ENCODE data around the gene ATRN. TPM values are rescaled to one million over a fixed set of nuclear protein-coding genes. Genes with fewer than 3 reads are reported as not detected.

Gene ATRN
- total and polyA plus RNA-seq, 2 donors (not counting 1 experiment from before 2014, with no cell fraction given), result 5.8 to 19.5 TPM

- H3K27ac ChIP-seq (ENCODE audit: low read length in 2 of 2), result no peak overlapping the region
- H3K36me3 ChIP-seq (replicated peaks in 1 of 2; ENCODE audit: control extremely low read depth in 1 of 2, control insufficient read depth in 1 of 2, extremely low read depth in 1 of 2, insufficient read depth in 2 of 2, low read length in 1 of 2), result no peaks in the 10 kb centered on the region
- Mint-ChIP-seq H3K4me1 (peaks cover 11% of the 10 kb centered on the region), H3K27me3 (no peaks in the 10 kb centered on the region), H3K9me3 (ENCODE audit: insufficient read depth) (no peaks in the 10 kb centered on the region), H3K27ac (no peak overlapping the region), H3K4me3 (no peak overlapping the region)
- no peaks in the 10 kb centered on the region for H3K79me2 ChIP-seq (ENCODE audit: control insufficient read depth, insufficient read depth, low read length)
- ATAC-seq (ENCODE audit: low read depth), result no peak
- no peak overlapping the region for H3K4me3 ChIP-seq (ENCODE audit: control extremely low read depth in 1 of 5, extremely low read depth in 1 of 5, insufficient read depth in 1 of 5, low read depth in 2 of 5, low read length in 4 of 5)
- WGBS (ENCODE audit: insufficient coverage), result 93% methylated on average over 3 of the region's 3 CpGs
- H2AFZ ChIP-seq (ENCODE audit: insufficient read depth, low read depth, low read length, poor library complexity, severe bottlenecking), result no peak overlapping the region
- CTCF ChIA-PET, result no interaction called here
- peaks cover 6 to 12% of the 10 kb centered on the region in 2 donors for H3K4me1 ChIP-seq (ENCODE audit: control insufficient read depth in 2 of 2, insufficient read depth in 2 of 2, low read length in 2 of 2)
- H3K9ac ChIP-seq (ENCODE audit: low read length), result no peak overlapping the region
- H3K27me3 ChIP-seq (replicated peaks in 1 of 4; ENCODE audit: control extremely low read depth in 1 of 4, control insufficient read depth in 3 of 4, insufficient read depth in 4 of 4, low read length in 3 of 4), result no peaks in the 10 kb centered on the region
- POLR2A ChIA-PET, result no interaction called here
- no peak for TF ChIP-seq EZH2 (IDR thresholded peaks at IDR 0.05; ENCODE audit: borderline replicate concordance, insufficient read depth, low read depth, low read length, poor library complexity, severe bottlenecking)
- no peak for TF ChIP-seq CTCF (IDR thresholded peaks at IDR 0.05)
- intact Hi-C loops (cut with micrococcal nuclease), result no loop called here
- no peak overlapping the region for H3K4me2 ChIP-seq (replicated peaks; ENCODE audit: low read depth, low read length, poor library complexity, severe bottlenecking)
- no peaks in the 10 kb centered on the region for H4K20me1 ChIP-seq (ENCODE audit: control insufficient read depth, insufficient read depth, low read length, poor library complexity, severe bottlenecking)
- H3K9me3 ChIP-seq (ENCODE audit: control extremely low read depth in 1 of 3, control insufficient read depth in 2 of 3, insufficient read depth in 1 of 3, low read length in 2 of 3), result no peaks in the 10 kb centered on the region
- no peak for DNase-seq
Observed at GRCh38 chr20:3432844-3433243, 38.0 kb upstream of the ATRN start.

- Mint-ChIP-seq H3K4me1 (peaks cover 11% of the 10 kb centered on the region), H3K9me3 (ENCODE audit: insufficient read depth) (no peaks in the 10 kb centered on the region), H3K4me3 (no peak overlapping the region), H3K27me3 (no peaks in the 10 kb centered on the region), H3K27ac (no peak overlapping the region)
- Histone ChIP-seq H3K27ac (ENCODE audit: low read length in 2 of 2) (no peak overlapping the region), H3K9me3 (ENCODE audit: control extremely low read depth in 1 of 3, control insufficient read depth in 2 of 3, insufficient read depth in 1 of 3, low read length in 2 of 3) (no peaks in the 10 kb centered on the region), H4K20me1 (ENCODE audit: control insufficient read depth, insufficient read depth, low read length, poor library complexity, severe bottlenecking) (no peaks in the 10 kb centered on the region), H3K4me1 (ENCODE audit: control insufficient read depth in 2 of 2, insufficient read depth in 2 of 2, low read length in 2 of 2) (peaks cover 6 to 12% of the 10 kb centered on the region in 2 donors), H3K9ac (ENCODE audit: low read length) (no peak overlapping the region), H3K4me2 (replicated peaks; ENCODE audit: low read depth, low read length, poor library complexity, severe bottlenecking) (no peak overlapping the region), H3K36me3 (replicated peaks in 1 of 2; ENCODE audit: control extremely low read depth in 1 of 2, control insufficient read depth in 1 of 2, extremely low read depth in 1 of 2, insufficient read depth in 2 of 2, low read length in 1 of 2) (no peaks in the 10 kb centered on the region), H2AFZ (ENCODE audit: insufficient read depth, low read depth, low read length, poor library complexity, severe bottlenecking) (no peak overlapping the region), H3K79me2 (ENCODE audit: control insufficient read depth, insufficient read depth, low read length) (no peaks in the 10 kb centered on the region), H3K27me3 (replicated peaks in 1 of 4; ENCODE audit: control extremely low read depth in 1 of 4, control insufficient read depth in 3 of 4, insufficient read depth in 4 of 4, low read length in 3 of 4) (no peaks in the 10 kb centered on the region), H3K4me3 (ENCODE audit: control extremely low read depth in 1 of 5, extremely low read depth in 1 of 5, insufficient read depth in 1 of 5, low read depth in 2 of 5, low read length in 4 of 5) (no peak overlapping the region)
- ChIA-PET CTCF (no interaction called here), POLR2A (no interaction called here)
- ATAC-seq (ENCODE audit: low read depth), result no peak
- no peak for DNase-seq
- no peak for TF ChIP-seq EZH2 (IDR thresholded peaks at IDR 0.05; ENCODE audit: borderline replicate concordance, insufficient read depth, low read depth, low read length, poor library complexity, severe bottlenecking)
- no CpG with 5 or more reads among the region's 3 CpGs for WGBS (ENCODE audit: insufficient coverage)
- intact Hi-C loops (cut with micrococcal nuclease), result no loop called here
Observed at GRCh38 chr20:3433744-3434143, 37.1 kb upstream of the ATRN start.

All from B cell (primary cell).